ENCODE results near the gene TMEM255B. TPM values are rescaled to one million over a fixed set of nuclear protein-coding genes. Genes with fewer than 3 reads are reported as not detected.

The TMEM255B gene
- total RNA-seq, 1 experiment from 2014 or later = 0.86 TPM

DNA sequence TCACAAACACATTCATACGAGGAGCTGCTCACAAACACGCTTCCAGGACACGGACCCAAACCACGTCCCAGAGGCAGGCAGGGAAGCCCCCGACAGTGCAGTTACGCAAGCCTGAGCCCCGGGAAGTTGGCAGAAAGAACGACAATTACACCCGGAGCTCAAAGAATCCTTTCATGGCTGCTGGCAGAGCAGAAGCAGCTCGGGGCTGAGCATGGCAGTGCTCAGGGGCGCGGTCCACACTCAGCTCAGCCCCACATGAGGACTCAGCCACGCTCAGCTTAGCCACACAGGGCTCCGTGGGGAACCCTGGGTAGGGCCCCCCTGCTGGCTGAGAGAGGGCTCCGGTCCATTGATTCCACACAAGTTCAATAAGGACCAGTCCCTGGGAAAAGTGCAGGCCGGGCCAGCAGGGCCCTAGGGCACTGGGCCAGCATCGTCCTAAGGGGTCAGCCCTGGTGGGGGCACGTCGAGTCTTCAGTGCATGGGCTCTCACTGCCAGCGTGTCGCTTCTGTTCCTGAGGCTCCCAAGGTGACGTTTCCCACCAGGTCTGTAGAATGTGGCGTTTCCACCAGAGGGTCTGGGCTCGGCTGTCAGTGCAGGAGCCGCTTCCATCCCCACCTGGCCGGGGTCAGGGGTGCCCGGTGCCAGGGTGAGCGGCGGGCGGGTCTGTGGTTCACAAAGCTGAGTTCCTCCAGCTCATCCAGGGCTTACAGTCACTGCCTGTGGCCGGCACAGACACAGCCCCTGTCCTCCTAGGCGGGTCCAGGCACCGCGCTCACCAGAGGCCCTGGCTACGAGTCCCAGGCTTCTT, 81.7 kb downstream of the TMEM255B start:
- no peak overlapping the region for H3K4me2 ChIP-seq (ENCODE audit: low read depth, low read length, poor library complexity, severe bottlenecking)
- no peak for DNase-seq
- no peaks in the 10 kb centered on the region for H3K4me1 ChIP-seq (ENCODE audit: low read length)
- H3K9ac ChIP-seq (ENCODE audit: low read length) = no peak overlapping the region
- no peaks in the 10 kb centered on the region for H3K79me2 ChIP-seq (ENCODE audit: low read length)
- H2AFZ ChIP-seq (ENCODE audit: low read length) = no peak overlapping the region
- H4K20me1 ChIP-seq (ENCODE audit: insufficient read depth, low read depth, low read length) = peaks cover 36% of the 10 kb centered on the region; the same call in 1 of the 2 replicates
- H3K27ac ChIP-seq (ENCODE audit: low read length) = no peak overlapping the region
- H3K9me2 ChIP-seq (replicated peaks; ENCODE audit: insufficient read depth, low read length) = no peaks in the 10 kb centered on the region
- no peaks in the 10 kb centered on the region for H3K9me3 ChIP-seq (ENCODE audit: low read length)
- H3K4me3 ChIP-seq (ENCODE audit: low read length) = no peak overlapping the region
- no peaks in the 10 kb centered on the region for H3K27me3 ChIP-seq (ENCODE audit: low read length)
- no peaks in the 10 kb centered on the region for H3K36me3 ChIP-seq (ENCODE audit: insufficient read depth, low read length)

DNA sequence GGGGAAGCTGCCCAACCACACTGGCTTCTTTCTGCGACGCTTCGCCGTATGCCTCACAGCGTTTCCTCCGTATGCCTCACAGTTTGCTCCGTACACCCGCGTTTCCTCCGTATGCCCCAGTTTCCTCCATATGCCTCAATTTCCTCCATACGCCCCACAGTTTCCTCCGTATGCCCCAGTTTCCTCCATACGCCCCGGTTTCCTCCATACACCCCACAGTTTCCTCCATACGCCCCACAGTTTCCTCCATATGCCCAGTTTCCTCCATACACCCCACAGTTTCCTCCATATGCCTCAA, 82.3 kb downstream of the TMEM255B start:
- H3K4me1 ChIP-seq (ENCODE audit: low read length) = no peaks in the 10 kb centered on the region
- peaks cover 36% of the 10 kb centered on the region; the same call in 1 of the 2 replicates for H4K20me1 ChIP-seq (ENCODE audit: insufficient read depth, low read depth, low read length)
- no peak overlapping the region for H3K27ac ChIP-seq (ENCODE audit: low read length)

DNA sequence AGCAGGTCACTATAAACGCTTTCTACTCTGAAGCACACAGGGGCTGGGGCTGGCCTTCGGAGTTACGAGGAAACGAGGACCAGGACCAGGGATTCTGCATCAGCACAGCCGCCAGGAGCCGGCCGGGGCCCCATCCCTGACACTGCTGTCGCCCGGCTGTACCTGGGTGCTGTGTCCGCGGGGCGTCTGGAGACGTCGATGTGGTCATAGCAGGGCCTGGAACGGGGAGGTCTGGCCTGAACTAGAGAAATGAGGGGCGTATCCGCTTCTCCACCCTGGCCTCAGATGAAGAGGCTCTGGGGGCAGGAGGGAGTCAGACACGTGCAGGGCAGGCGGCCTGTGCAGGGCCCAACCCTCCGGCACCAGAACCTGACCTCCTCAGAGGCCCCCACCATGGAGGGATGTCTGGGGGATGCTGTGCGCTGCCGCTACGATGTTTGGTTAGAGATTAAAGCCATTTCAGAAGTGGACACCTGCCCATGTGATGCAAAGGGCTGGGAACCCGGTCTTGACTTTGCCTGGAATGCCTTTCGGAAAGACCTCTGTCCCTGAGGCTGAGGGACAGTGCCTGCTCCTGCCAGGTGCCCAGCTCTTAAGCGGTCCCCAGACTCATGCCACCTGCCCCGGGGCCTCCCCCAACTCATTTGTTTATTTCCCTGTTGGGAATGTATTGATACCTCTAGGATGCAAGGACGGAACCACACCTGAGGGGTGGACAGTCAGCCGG, 83.5 kb downstream of the TMEM255B start:
- H3K36me3 ChIP-seq (ENCODE audit: insufficient read depth, low read length) = no peaks in the 10 kb centered on the region
- no peaks in the 10 kb centered on the region for H3K4me1 ChIP-seq (ENCODE audit: low read length)
- H3K4me3 ChIP-seq (ENCODE audit: low read length) = no peak overlapping the region
- peaks cover 30% of the 10 kb centered on the region; the same call in 1 of the 2 replicates for H4K20me1 ChIP-seq (ENCODE audit: insufficient read depth, low read depth, low read length)
- no peaks in the 10 kb centered on the region for H3K9me3 ChIP-seq (ENCODE audit: low read length)
- H3K27me3 ChIP-seq (ENCODE audit: low read length) = no peaks in the 10 kb centered on the region
- no peak overlapping the region for H2AFZ ChIP-seq (ENCODE audit: low read length)
- H3K9ac ChIP-seq (ENCODE audit: low read length) = no peak overlapping the region
- no peaks in the 10 kb centered on the region for H3K9me2 ChIP-seq (replicated peaks; ENCODE audit: insufficient read depth, low read length)
- no peak overlapping the region for H3K4me2 ChIP-seq (ENCODE audit: low read depth, low read length, poor library complexity, severe bottlenecking)
- no peak for DNase-seq
- no peaks in the 10 kb centered on the region for H3K79me2 ChIP-seq (ENCODE audit: low read length)
- H3K27ac ChIP-seq (ENCODE audit: low read length) = no peak overlapping the region

More for the DNA sequence above, 82.3 kb downstream of the TMEM255B start:
- H3K9me2 ChIP-seq (replicated peaks; ENCODE audit: insufficient read depth, low read length) = no peaks in the 10 kb centered on the region
- no peaks in the 10 kb centered on the region for H3K9me3 ChIP-seq (ENCODE audit: low read length)
- no peaks in the 10 kb centered on the region for H3K79me2 ChIP-seq (ENCODE audit: low read length)
- no peaks in the 10 kb centered on the region for H3K27me3 ChIP-seq (ENCODE audit: low read length)
- H3K9ac ChIP-seq (ENCODE audit: low read length) = no peak overlapping the region
- DNase-seq = no peak
- H3K36me3 ChIP-seq (ENCODE audit: insufficient read depth, low read length) = no peaks in the 10 kb centered on the region
- H3K4me2 ChIP-seq (ENCODE audit: low read depth, low read length, poor library complexity, severe bottlenecking) = no peak overlapping the region
- no peak overlapping the region for H3K4me3 ChIP-seq (ENCODE audit: low read length)
- no peak overlapping the region for H2AFZ ChIP-seq (ENCODE audit: low read length)

DNA sequence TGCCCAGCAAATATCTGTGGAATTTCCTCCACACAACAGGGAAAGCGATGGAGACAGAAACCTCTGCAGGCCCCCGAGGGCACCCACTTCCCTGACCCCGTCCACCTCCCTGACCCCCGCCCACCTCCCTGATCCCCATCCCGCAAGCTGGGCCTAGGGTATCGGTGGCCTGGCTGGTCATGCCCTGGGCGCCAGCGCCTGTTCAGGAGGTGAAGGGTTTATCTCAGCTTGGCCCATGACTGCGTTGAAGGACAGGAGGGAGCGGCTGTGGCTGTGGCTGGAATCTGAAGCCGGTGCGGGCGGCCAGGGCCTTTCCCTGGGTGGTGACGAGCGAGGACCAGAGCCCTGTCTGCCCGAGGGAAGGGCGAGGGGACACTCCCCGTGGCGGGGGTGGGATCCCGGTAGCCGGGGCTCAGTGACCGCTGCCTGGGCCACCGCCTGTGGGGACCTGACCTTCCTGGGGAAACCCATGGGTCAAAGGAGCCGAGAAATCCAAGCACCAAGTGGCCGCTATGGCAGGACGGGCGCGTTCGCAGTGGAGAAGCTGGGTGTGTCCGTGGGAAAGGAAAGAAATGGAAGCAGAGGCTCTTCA, 84.1 kb downstream of the TMEM255B start:
- Histone ChIP-seq H3K9ac (ENCODE audit: low read length) (no peak overlapping the region), H3K27me3 (ENCODE audit: low read length) (no peaks in the 10 kb centered on the region), H3K27ac (ENCODE audit: low read length) (no peak overlapping the region), H3K36me3 (ENCODE audit: insufficient read depth, low read length) (no peaks in the 10 kb centered on the region), H3K79me2 (ENCODE audit: low read length) (no peaks in the 10 kb centered on the region), H2AFZ (ENCODE audit: low read length) (no peak overlapping the region), H3K9me3 (ENCODE audit: low read length) (no peaks in the 10 kb centered on the region), H3K4me3 (ENCODE audit: low read length) (no peak overlapping the region), H3K4me2 (ENCODE audit: low read depth, low read length, poor library complexity, severe bottlenecking) (no peak overlapping the region), H4K20me1 (ENCODE audit: insufficient read depth, low read depth, low read length) (peaks cover 24% of the 10 kb centered on the region; the same call in 1 of the 2 replicates), H3K4me1 (ENCODE audit: low read length) (no peaks in the 10 kb centered on the region), H3K9me2 (replicated peaks; ENCODE audit: insufficient read depth, low read length) (no peaks in the 10 kb centered on the region)
- DNase-seq = no peak

DNA sequence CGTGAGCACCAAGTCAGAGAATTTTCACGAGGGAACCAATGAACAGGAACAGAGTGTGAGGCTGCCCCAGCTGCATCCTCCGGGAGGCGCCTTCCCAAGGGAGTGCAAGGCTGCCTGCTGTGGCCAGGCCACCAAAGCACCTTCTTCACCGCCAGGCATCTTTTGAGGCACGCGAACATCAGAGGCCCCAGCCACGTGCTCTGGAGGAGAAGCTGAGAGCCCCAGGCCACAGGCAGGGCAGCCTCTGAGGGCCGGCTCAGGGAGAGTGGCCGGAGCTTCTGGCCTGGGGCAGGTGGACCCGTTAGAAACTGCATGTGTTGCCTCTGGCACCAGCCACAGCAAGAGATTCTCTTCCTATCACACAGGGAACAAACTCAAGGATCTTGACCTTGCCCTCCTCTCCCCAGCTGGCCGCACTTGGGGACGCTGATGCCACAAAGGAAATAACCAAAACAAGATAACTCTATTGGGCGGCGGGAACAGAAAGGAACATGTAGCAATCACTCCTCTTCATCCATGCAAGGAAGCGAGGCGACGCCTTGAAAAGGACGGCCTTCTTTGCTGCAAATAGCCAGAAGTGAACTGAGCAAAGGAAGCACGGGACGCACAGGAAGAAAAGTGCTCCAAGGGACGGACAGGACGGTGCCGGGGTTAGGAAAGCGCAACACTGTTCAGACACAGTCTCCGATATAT, 85.0 kb downstream of the TMEM255B start:
- DNase-seq = no peak
- H3K79me2 ChIP-seq (ENCODE audit: low read length) = no peaks in the 10 kb centered on the region
- no peak overlapping the region for H3K27ac ChIP-seq (ENCODE audit: low read length)
- H3K4me1 ChIP-seq (ENCODE audit: low read length) = no peaks in the 10 kb centered on the region
- H3K9me2 ChIP-seq (replicated peaks; ENCODE audit: insufficient read depth, low read length) = no peaks in the 10 kb centered on the region
- no peak overlapping the region for H3K4me3 ChIP-seq (ENCODE audit: low read length)
- no peak overlapping the region for H3K4me2 ChIP-seq (ENCODE audit: low read depth, low read length, poor library complexity, severe bottlenecking)
- H3K27me3 ChIP-seq (ENCODE audit: low read length) = no peaks in the 10 kb centered on the region
- H2AFZ ChIP-seq (ENCODE audit: low read length) = no peak overlapping the region
- peaks cover 24% of the 10 kb centered on the region; the same call in 1 of the 2 replicates for H4K20me1 ChIP-seq (ENCODE audit: insufficient read depth, low read depth, low read length)
- no peaks in the 10 kb centered on the region for H3K9me3 ChIP-seq (ENCODE audit: low read length)
- no peak overlapping the region for H3K9ac ChIP-seq (ENCODE audit: low read length)
- H3K36me3 ChIP-seq (ENCODE audit: insufficient read depth, low read length) = no peaks in the 10 kb centered on the region

DNA sequence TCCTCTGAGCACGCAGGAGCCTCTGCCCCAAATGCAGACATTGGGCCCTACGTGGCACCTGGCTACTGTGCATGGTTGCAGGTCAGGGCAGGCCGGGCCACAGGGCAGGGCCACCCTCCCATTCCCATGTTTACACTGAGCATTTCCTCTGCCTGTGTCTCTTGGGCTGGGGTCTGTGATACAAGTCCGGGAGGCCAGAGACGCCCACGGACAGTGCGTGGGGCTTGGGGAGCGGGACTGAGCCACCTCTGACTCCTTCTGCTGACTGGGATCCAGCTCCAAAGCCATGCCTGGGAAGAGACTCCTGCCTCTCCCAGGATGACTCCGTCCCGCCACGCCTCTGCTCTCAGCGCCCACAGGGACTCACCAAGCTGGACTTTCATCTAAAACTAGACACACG, 86.0 kb downstream of the TMEM255B start:
- Histone ChIP-seq H3K27ac (ENCODE audit: low read length) (no peak overlapping the region), H3K9me3 (ENCODE audit: low read length) (no peaks in the 10 kb centered on the region), H2AFZ (ENCODE audit: low read length) (no peak overlapping the region), H3K9me2 (replicated peaks; ENCODE audit: insufficient read depth, low read length) (no peaks in the 10 kb centered on the region), H3K4me1 (ENCODE audit: low read length) (no peaks in the 10 kb centered on the region), H3K4me2 (ENCODE audit: low read depth, low read length, poor library complexity, severe bottlenecking) (no peak overlapping the region), H3K4me3 (ENCODE audit: low read length) (no peak overlapping the region), H3K9ac (ENCODE audit: low read length) (no peak overlapping the region), H3K27me3 (ENCODE audit: low read length) (no peaks in the 10 kb centered on the region), H3K79me2 (ENCODE audit: low read length) (no peaks in the 10 kb centered on the region), H3K36me3 (ENCODE audit: insufficient read depth, low read length) (no peaks in the 10 kb centered on the region), H4K20me1 (ENCODE audit: insufficient read depth, low read depth, low read length) (peaks cover 18% of the 10 kb centered on the region; the same call in 1 of the 2 replicates)
- no peak for DNase-seq

DNA sequence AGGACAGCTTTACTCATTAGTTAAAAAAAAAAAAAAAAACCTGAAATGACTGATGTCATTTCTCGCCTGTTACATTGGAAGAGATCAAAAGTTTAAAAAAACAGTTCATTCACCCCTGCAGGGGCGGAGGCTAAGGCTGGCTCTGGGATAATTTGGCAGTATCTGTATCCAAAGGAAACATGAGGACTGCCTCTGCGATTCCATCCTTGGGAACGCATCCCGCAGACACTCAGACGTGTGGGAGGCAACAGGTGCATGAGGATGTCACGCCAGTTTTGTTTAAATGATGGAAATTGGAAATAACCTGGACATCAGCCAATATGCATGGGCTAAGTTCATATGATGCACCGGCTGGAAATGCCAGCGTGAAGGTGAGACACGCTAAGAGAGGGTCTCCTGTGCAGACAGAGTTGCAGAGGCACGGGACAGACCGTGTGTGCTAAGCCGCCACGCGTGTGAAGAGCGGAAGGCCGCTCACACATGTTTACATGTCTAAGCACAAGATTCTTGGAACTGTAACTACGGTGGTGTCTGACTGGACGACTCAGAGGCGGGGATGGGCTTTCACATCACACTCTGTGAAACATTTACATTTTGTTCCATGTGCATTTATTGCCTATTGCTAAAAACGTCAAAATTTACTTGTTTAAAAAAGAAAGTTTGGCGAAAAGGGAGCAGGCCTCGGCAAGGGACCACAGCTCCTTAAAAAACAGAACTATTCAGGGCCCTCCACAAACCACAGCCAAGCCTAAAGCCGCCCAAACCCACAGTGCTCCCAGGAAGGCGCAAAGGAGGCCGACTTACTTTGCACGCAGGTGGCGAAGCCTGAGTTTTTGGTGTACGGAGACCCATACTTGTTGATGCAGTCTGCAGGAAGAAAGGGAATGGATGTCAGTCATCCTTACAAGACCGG, 87.0 kb downstream of the TMEM255B start:
- Histone ChIP-seq H3K9me2 (replicated peaks; ENCODE audit: insufficient read depth, low read length) (no peaks in the 10 kb centered on the region), H3K4me3 (ENCODE audit: low read length) (no peak overlapping the region), H2AFZ (ENCODE audit: low read length) (no peak overlapping the region), H3K36me3 (ENCODE audit: insufficient read depth, low read length) (no peaks in the 10 kb centered on the region), H3K9ac (ENCODE audit: low read length) (no peak overlapping the region), H4K20me1 (ENCODE audit: insufficient read depth, low read depth, low read length) (peaks cover 10% of the 10 kb centered on the region; the same call in 1 of the 2 replicates), H3K4me2 (ENCODE audit: low read depth, low read length, poor library complexity, severe bottlenecking) (no peak overlapping the region), H3K9me3 (ENCODE audit: low read length) (no peaks in the 10 kb centered on the region), H3K79me2 (ENCODE audit: low read length) (no peaks in the 10 kb centered on the region), H3K27me3 (ENCODE audit: low read length) (no peaks in the 10 kb centered on the region; the same call in 1 of the 2 replicates), H3K4me1 (ENCODE audit: low read length) (no peaks in the 10 kb centered on the region), H3K27ac (ENCODE audit: low read length) (no peak overlapping the region)
- DNase-seq = no peak

Data from Karpas-422 (cell line).